Measurements from ENCODE around the gene THAP2. TPM values are rescaled to one million over a fixed set of nuclear protein-coding genes. Genes with fewer than 3 reads are reported as not detected.

THAP2 gene
- total and polyA plus RNA-seq, 2 donors (not counting 3 experiments of a cell fraction or from before 2014, with no cell fraction given): 1.4 to 4.4 TPM

DNA sequence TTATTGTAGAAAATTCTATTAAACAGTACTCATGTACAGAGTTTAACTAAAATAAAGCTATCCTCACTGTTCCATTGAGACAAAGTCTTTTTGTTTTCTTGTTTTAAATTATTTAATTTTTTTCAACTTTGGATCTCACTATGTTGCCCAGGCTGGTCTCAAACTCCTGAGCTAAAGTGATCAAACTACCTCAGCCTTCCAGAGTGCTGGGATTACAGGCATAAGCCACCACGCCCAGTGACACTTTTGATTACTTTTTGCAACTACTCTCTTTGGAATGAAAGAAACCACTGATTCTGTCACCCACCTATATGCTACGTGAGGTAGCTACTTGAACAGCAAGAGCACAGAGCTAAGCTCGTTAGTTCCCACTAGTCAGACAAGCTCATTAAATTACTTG is 17.6 kb upstream of the THAP2 start:
- Histone ChIP-seq H3K27me3 (ENCODE audit: control insufficient read depth in 2 of 2, insufficient read depth in 2 of 2, low read length in 2 of 2) (no peaks in the 10 kb centered on the region), H3K4me2 (ENCODE audit: insufficient read depth, low read length) (no peak overlapping the region), H3K9me1 (replicated peaks; ENCODE audit: control insufficient read depth, extremely low read depth, insufficient read depth, low read length) (no peaks in the 10 kb centered on the region), H3K36me3 (ENCODE audit: control insufficient read depth in 2 of 2, extremely low read depth in 1 of 2, insufficient read depth in 2 of 2, low read length in 2 of 2) (peaks cover 3 to 33% of the 10 kb centered on the region in 2 experiments), H3K9me3 (replicated peaks; ENCODE audit: control insufficient read depth, insufficient read depth, low read length) (no peaks in the 10 kb centered on the region), H3K79me2 (ENCODE audit: control insufficient read depth, insufficient read depth, low read length) (peaks cover 52% of the 10 kb centered on the region), H3K27ac (ENCODE audit: insufficient read depth, low read depth, low read length) (no peak overlapping the region), H4K20me1 (replicated peaks; ENCODE audit: control insufficient read depth, extremely low read depth, insufficient read depth, low read length) (no peaks in the 10 kb centered on the region), H3K4me3 (replicated peaks in 1 of 3; ENCODE audit: insufficient read depth in 1 of 3, low read depth in 1 of 3, low read length in 3 of 3) (no peak overlapping the region), H2AFZ (ENCODE audit: low read depth, low read length) (no peak overlapping the region), H3K4me1 (ENCODE audit: control insufficient read depth, extremely low read depth, insufficient read depth, low read length) (no peaks in the 10 kb centered on the region), H3K9ac (replicated peaks; ENCODE audit: extremely low read depth, insufficient read depth, low read length) (no peak overlapping the region)
- TF ChIP-seq GATA2 (IDR thresholded peaks at IDR 0.05; ENCODE audit: insufficient read depth, insufficient read length, low read depth, low read length) (no peak), POLR2AphosphoS5 (IDR thresholded peaks at IDR 0.05; ENCODE audit: insufficient read depth, low read depth, low read length) (no peak), FOS (IDR thresholded peaks at IDR 0.05; ENCODE audit: borderline replicate concordance, insufficient read depth, low read length) (no peak), JUN (IDR thresholded peaks at IDR 0.05; ENCODE audit: borderline replicate concordance, insufficient read depth, insufficient read length, low read depth) (no peak), EZH2 (IDR thresholded peaks at IDR 0.05; ENCODE audit: borderline replicate concordance, low read depth, low read length, severe bottlenecking) (no peak), POLR2A (IDR thresholded peaks at IDR 0.05; ENCODE audit: low read depth, low read length) (no peak), MYC (IDR thresholded peaks at IDR 0.05; ENCODE audit: low read depth, low read length) (no peak)
- TF ChIP-seq, protein P1, sequence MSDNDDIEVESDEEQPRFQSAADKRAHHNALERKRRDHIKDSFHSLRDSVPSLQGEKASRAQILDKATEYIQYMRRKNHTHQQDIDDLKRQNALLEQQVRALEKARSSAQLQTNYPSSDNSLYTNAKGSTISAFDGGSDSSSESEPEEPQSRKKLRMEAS (IDR thresholded peaks at IDR 0.05; ENCODE audit: insufficient read depth, insufficient read length): no peak
- TF ChIP-seq, protein P2, sequence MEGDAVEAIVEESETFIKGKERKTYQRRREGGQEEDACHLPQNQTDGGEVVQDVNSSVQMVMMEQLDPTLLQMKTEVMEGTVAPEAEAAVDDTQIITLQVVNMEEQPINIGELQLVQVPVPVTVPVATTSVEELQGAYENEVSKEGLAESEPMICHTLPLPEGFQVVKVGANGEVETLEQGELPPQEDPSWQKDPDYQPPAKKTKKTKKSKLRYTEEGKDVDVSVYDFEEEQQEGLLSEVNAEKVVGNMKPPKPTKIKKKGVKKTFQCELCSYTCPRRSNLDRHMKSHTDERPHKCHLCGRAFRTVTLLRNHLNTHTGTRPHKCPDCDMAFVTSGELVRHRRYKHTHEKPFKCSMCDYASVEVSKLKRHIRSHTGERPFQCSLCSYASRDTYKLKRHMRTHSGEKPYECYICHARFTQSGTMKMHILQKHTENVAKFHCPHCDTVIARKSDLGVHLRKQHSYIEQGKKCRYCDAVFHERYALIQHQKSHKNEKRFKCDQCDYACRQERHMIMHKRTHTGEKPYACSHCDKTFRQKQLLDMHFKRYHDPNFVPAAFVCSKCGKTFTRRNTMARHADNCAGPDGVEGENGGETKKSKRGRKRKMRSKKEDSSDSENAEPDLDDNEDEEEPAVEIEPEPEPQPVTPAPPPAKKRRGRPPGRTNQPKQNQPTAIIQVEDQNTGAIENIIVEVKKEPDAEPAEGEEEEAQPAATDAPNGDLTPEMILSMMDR (IDR thresholded peaks at IDR 0.05; ENCODE audit: extremely low read depth in 1 of 2, insufficient read depth in 1 of 2, low read depth in 1 of 2, low read length in 2 of 2): no peak
- dilution Hi-C loops (cut with MboI; ENCODE audit: extremely low pct_ligation_motif_present, low sequenced_read_pairs): no loop called here
- FAIRE-seq: no peak
- no peak for DNase-seq (ENCODE audit: low read depth, low spot score)
- POLR2A ChIA-PET: no interaction called here
- no TSS peak for BruUV-seq (replicated peaks)
- intact Hi-C loops (cut with micrococcal nuclease): loop anchor here (5.0 kb wide), 1 partner anchor 34 kb away; no protein-coding TSS in a partner anchor
- CTCF ChIA-PET: interaction anchor here (0.9 to 4.4 kb wide), 7 partner anchors 10 to 101 kb away, joined by 3 to 42 read pairs (median 4); no protein-coding TSS in a partner anchor

Data from endothelial cell of umbilical vein (primary cell).